Tibial nerve (tissue), 4 donors: ENCODE results near the gene BCL6. TPM values are rescaled to one million over a fixed set of nuclear protein-coding genes. Genes with fewer than 3 reads are reported as not detected.
"Not testable (repeated sequence)": the region's sequence is repeated elsewhere in the genome, so short reads cannot be mapped to it uniquely, and the experiment has no call there.

ENCODE experiments used
- DNase-seq, 2 donors: peaks; one replicate each; pipeline ENCODE4 v3.0.0-alpha.2; 2019; ENCODE audit warnings: low spot score in 2 of 2
- H3K27ac ChIP-seq, 4 donors: fragments of 200-600 bp; sonication (generic) in 3 of 4; one replicate each; pipeline ENCODE4 v1.5.1; 2017 to 2019; ENCODE audit warnings: mild to moderate bottlenecking in 1 of 4
- H3K27me3 ChIP-seq, 2 donors: fragments of 200-600 bp; sonication (generic) in 1 of 2; one replicate each; pipeline versions ENCODE4 v1.5.1 to v1.6.0; 2017 to 2019
- H3K36me3 ChIP-seq, 3 donors: fragments of 200-600 bp; sonication (generic); one replicate each; pipeline ENCODE4 v1.5.1; 2018 to 2019
- H3K4me1 ChIP-seq, 4 donors: fragments of 200-600 bp; sonication (generic) in 3 of 4; one replicate each; pipeline ENCODE4 v1.5.1; 2017 to 2019
- H3K4me3 ChIP-seq, 4 donors: fragments of 200-600 bp; sonication (generic) in 3 of 4; one replicate each; pipeline ENCODE4 v1.5.1; 2017 to 2019; ENCODE audit warnings: mild to moderate bottlenecking in 1 of 4, moderate library complexity in 1 of 4
- H3K9me3 ChIP-seq, 4 donors: fragments of 200-600 bp; sonication (generic) in 3 of 4; one replicate each; pipeline ENCODE4 v1.5.1; 2017 to 2019
- EP300 ChIP-seq, 2 donors: sonication (generic); formaldehyde crosslinking; IDR thresholded peaks; one replicate each; pipeline ENCODE4 v1.6.1; 2017; ENCODE audit warnings: antibody characterized with exemption in 2 of 2, mild to moderate bottlenecking in 1 of 2
- POLR2A ChIP-seq, 2 donors: fragments of 450-650 bp; IDR thresholded peaks; one replicate each; pipeline ENCODE4 v1.6.1; 2017; ENCODE audit warnings: antibody characterized with exemption in 2 of 2, mild to moderate bottlenecking in 2 of 2, moderate library complexity in 2 of 2
- WGBS, 2 donors: methylation state at CpG; one replicate each; pipeline ENCODE4 v1.1.5; 2018; 5-methylcytosine and 5-hydroxymethylcytosine counted together
- total RNA-seq, 4 donors: library from RNA; depleted of rRNA; stranded (reverse); fragments of >200 nt; gene quantifications; one replicate each; pipeline ENCODE4 v1.1.0, GENCODE V29; 2016
- TF ChIP-seq, protein P1 (sequence below), 5 experiments: fragments of 200-600 bp in 3 of 5; fragments of 450-650 bp in 2 of 5; sonication (generic) in 3 of 5; IDR thresholded peaks; one replicate each; pipeline ENCODE4 v1.5.1; 2016 to 2019; ENCODE audit warnings: antibody characterized with exemption in 5 of 5, mild to moderate bottlenecking in 3 of 5, moderate library complexity in 2 of 5

Gene BCL6
- total RNA-seq, 4 donors from 2014 or later = 272 to 500 (median 305) TPM

- no peaks in the 10 kb centered on the region for H3K27me3 ChIP-seq
- DNase-seq = no peak
- H3K4me3 ChIP-seq = no peak overlapping the region
- no peak overlapping the region for H3K27ac ChIP-seq
- H3K36me3 ChIP-seq = no peaks in the 10 kb centered on the region
- peaks cover 0 to 26% (median 0%) of the 10 kb centered on the region in 4 donors for H3K9me3 ChIP-seq
- TF ChIP-seq EP300 (IDR thresholded peaks at IDR 0.05) (no peak), POLR2A (IDR thresholded peaks at IDR 0.05) (no peak)
- TF ChIP-seq, protein P1, sequence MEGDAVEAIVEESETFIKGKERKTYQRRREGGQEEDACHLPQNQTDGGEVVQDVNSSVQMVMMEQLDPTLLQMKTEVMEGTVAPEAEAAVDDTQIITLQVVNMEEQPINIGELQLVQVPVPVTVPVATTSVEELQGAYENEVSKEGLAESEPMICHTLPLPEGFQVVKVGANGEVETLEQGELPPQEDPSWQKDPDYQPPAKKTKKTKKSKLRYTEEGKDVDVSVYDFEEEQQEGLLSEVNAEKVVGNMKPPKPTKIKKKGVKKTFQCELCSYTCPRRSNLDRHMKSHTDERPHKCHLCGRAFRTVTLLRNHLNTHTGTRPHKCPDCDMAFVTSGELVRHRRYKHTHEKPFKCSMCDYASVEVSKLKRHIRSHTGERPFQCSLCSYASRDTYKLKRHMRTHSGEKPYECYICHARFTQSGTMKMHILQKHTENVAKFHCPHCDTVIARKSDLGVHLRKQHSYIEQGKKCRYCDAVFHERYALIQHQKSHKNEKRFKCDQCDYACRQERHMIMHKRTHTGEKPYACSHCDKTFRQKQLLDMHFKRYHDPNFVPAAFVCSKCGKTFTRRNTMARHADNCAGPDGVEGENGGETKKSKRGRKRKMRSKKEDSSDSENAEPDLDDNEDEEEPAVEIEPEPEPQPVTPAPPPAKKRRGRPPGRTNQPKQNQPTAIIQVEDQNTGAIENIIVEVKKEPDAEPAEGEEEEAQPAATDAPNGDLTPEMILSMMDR (IDR thresholded peaks at IDR 0.05) = no peak
- 92 to 94% methylated on average over 7 of the region's 7 CpGs for WGBS, 2 donors
- H3K4me1 ChIP-seq = no peaks in the 10 kb centered on the region
Measured at GRCh38 chr3:187685948-187686347, 59.3 kb downstream of the BCL6 start.

- 68 to 79% methylated on average over 2 of the region's 2 CpGs for WGBS, 2 donors
- H3K27ac ChIP-seq = no peak overlapping the region
- H3K27me3 ChIP-seq = no peaks in the 10 kb centered on the region
- DNase-seq = no peak
- H3K4me3 ChIP-seq = no peak overlapping the region
- TF ChIP-seq POLR2A (IDR thresholded peaks at IDR 0.05) (no peak), EP300 (IDR thresholded peaks at IDR 0.05) (no peak)
- TF ChIP-seq, protein P1 (IDR thresholded peaks at IDR 0.05) = no peak
- peaks cover 0 to 26% (median 0%) of the 10 kb centered on the region in 4 donors for H3K9me3 ChIP-seq
- H3K36me3 ChIP-seq = no peaks in the 10 kb centered on the region
- no peaks in the 10 kb centered on the region for H3K4me1 ChIP-seq
Measured at GRCh38 chr3:187684880-187685279, 60.4 kb downstream of the BCL6 start.

DNA sequence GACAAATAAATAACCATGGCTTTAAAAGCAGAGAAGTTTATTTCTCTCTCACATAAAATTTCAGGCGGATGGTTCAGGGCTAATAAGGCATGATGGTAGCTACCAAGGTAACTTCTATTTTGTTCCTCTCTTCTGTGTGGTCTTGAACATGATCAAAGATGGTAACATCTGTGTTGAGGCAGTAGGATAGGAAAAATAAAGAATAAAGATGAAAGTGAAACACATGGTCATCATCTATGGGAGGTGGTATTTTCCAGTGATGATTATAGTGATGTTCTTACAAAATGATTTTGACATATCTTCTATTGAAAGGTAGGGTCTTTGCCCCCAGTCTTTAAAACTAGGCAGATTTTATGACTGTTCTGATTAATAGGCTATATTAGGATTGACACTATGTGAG, 60.8 kb downstream of the BCL6 start:
- Histone ChIP-seq H3K9me3 (peaks cover 0 to 26% (median 0%) of the 10 kb centered on the region in 4 donors), H3K27me3 (no peaks in the 10 kb centered on the region), H3K4me1 (peaks cover 0 to under 1% (median 0%) of the 10 kb centered on the region in 4 donors), H3K36me3 (no peaks in the 10 kb centered on the region), H3K4me3 (no peak overlapping the region), H3K27ac (no peak overlapping the region)
- TF ChIP-seq, protein P1 (IDR thresholded peaks at IDR 0.05) = no peak
- TF ChIP-seq POLR2A (IDR thresholded peaks at IDR 0.05) (no peak), EP300 (IDR thresholded peaks at IDR 0.05) (no peak)
- 93 to 100% methylated on average over 1 of the region's 1 CpG for WGBS, 2 donors
- no peak for DNase-seq

DNA sequence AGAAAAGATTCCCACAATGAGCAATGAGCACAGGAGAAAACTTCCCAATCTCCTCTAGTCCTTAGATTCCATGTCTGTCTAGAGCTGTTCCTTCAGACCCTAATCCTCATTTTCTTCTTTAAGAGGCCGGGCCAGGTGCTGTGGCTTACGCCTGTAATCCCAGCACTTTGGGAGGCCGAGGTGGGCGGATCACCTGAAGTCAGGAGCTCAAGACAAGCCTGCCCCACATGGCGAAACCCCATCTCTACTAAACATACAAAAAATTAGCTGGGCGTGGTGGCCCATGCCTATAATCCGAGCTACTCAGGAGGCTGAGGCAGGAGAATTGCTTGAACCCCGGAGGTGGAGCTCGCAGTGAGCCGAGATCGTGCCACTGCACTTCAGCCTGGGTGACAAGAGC, 63.5 kb downstream of the BCL6 start:
- not testable (repeated sequence) for H3K36me3 ChIP-seq, H3K4me3 ChIP-seq, H3K27me3 ChIP-seq, H3K27ac ChIP-seq, H3K4me1 ChIP-seq, DNase-seq
- peaks cover 0 to 21% (median 0%) of the 10 kb centered on the region in 4 donors for H3K9me3 ChIP-seq
- 82 to 83% methylated on average over 11 of the region's 11 CpGs for WGBS, 2 donors

DNA sequence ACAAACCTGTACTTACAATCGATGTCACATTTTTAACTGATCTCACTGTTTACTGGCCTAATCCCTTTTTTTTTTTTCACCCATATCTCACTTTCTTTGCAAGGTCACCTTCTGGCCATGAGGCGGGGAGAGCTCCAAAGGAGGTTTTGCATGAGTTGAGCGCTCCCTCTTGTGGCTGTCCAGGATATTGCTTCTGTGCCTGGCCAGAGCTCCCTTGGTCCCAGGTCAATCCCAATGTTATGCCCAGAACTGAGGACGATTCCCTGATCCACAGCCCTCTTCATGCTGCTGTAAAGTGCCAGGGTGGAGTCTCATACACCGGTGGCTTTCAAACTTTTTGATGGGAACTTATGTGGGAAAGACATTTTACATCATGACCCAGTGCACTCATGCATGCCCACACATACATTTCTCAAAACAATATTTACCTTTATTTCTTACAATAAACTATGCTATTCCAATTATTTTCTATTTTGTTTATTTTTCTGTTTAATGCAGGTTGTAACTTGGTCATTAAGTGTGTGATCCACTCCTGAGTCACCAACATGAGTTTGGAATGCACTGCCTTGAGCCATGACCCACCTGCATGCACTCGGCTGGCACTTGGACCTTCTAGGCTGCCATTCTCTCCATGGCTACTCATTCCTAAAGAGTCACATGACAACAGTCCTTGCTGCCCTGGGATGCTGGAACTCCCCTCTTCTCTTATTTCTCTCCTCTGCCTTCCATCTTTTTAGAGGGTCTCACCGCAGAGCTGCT, 65.5 kb downstream of the BCL6 start:
- DNase-seq = peak; percentile 76 to 90
- H3K36me3 ChIP-seq = no peaks in the 10 kb centered on the region
- H3K4me1 ChIP-seq = peaks cover 0 to 5% (median 0%) of the 10 kb centered on the region in 4 donors
- no peaks in the 10 kb centered on the region for H3K27me3 ChIP-seq
- no peak overlapping the region for H3K27ac ChIP-seq
- no peak overlapping the region for H3K4me3 ChIP-seq
- 30 to 33% methylated on average over 7 of the region's 7 CpGs for WGBS, 2 donors
- H3K9me3 ChIP-seq = peaks cover 0 to 4% (median 0%) of the 10 kb centered on the region in 4 donors
- TF ChIP-seq EP300 (IDR thresholded peaks at IDR 0.05) (no peak), POLR2A (IDR thresholded peaks at IDR 0.05) (no peak)
- TF ChIP-seq, protein P1 (IDR thresholded peaks at IDR 0.05) = peak; percentile 81 to 93 (median 88)
